ENCODE measurements around the gene MATN4.

MATN4 gene

GRCh38 chr20:45290677-45291355 lies 17.3 kb downstream of the MATN4 start:
- DNase-seq (ENCODE audit: low read depth) = peak; percentile 59

- DNase-seq (ENCODE audit: low read depth) = no peak
These were observed 18.0 kb downstream of the MATN4 start for GRCh38 chr20:45289942-45290676.

GRCh38 chr20:45288860-45289259 lies 19.2 kb downstream of the MATN4 start:
- DNase-seq (ENCODE audit: low read depth) = no peak

- no peak for DNase-seq (ENCODE audit: low read depth)
These were observed 19.7 kb downstream of the MATN4 start for GRCh38 chr20:45288376-45288775.

- DNase-seq (ENCODE audit: low read depth) = no peak
These were observed 24.5 kb downstream of the MATN4 start for GRCh38 chr20:45283551-45284057.

- DNase-seq (ENCODE audit: low read depth) = no peak
These were observed 25.2 kb downstream of the MATN4 start for GRCh38 chr20:45282700-45283550.

- no peak for DNase-seq (ENCODE audit: low read depth)
These were observed 28.1 kb downstream of the MATN4 start for GRCh38 chr20:45279992-45280391.

GRCh38 chr20:45275338-45275737 lies 32.8 kb downstream of the MATN4 start:
- no peak for DNase-seq (ENCODE audit: low read depth)

- DNase-seq (ENCODE audit: low read depth) = no peak
These were observed 38.3 kb downstream of the MATN4 start for GRCh38 chr20:45269754-45270270.

GRCh38 chr20:45269056-45269455 lies 39.0 kb downstream of the MATN4 start:
- DNase-seq (ENCODE audit: low read depth) = no peak

- DNase-seq (ENCODE audit: low read depth) = no peak
These were observed 39.6 kb downstream of the MATN4 start for GRCh38 chr20:45268531-45268930.

GRCh38 chr20:45266977-45267376 lies 41.1 kb downstream of the MATN4 start:
- no peak for DNase-seq (ENCODE audit: low read depth)

- no peak for DNase-seq (ENCODE audit: low read depth)
These were observed 44.4 kb downstream of the MATN4 start for GRCh38 chr20:45263556-45264266.

GRCh38 chr20:45258664-45259063 lies 49.4 kb downstream of the MATN4 start:
- DNase-seq (ENCODE audit: low read depth) = no peak

GRCh38 chr20:45258259-45258658 lies 49.8 kb downstream of the MATN4 start:
- DNase-seq (ENCODE audit: low read depth) = no peak

- no peak for DNase-seq (ENCODE audit: low read depth)
These were observed 50.4 kb downstream of the MATN4 start for GRCh38 chr20:45257711-45258110.

GRCh38 chr20:45257161-45257560 lies 50.9 kb downstream of the MATN4 start:
- DNase-seq (ENCODE audit: low read depth) = no peak

GRCh38 chr20:45254383-45255262 lies 53.5 kb downstream of the MATN4 start, which contains the start of gene SLPI:
Gene SLPI (minus strand): TSS chr20:45254564. CDS start chr20:45254543, 21 bp downstream.
- DNase-seq (ENCODE audit: low read depth) = no peak

- no peak for DNase-seq (ENCODE audit: low read depth)
These were observed 54.8 kb downstream of the MATN4 start for GRCh38 chr20:45253261-45253660.

GRCh38 chr20:45251884-45252560 lies 56.1 kb downstream of the MATN4 start:
- DNase-seq (ENCODE audit: low read depth) = no peak

Data from fibroblast of the conjunctiva (primary cell).